ENCODE results near the gene EVI5.

DNA sequence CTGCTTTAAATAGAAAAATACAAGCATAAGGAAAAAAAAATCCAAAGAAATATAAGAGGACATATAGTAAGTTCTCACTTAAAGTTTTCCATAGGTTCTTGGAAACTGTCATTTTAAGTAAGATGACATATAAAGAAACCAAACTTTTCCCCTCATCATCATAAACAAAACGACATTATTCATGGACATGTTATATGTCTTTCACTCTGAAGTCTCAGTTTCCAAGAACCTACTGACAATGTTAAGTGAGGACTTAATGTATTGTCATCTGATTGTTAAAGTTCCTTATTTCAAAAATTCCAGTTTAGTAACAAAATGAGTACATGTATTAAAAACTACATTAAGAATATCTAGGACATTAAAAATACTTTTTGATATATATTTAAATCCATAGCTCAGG is 228.6 kb downstream of the EVI5 start:
- no peak for TF ChIP-seq YY1 (IDR thresholded peaks at IDR 0.05; ENCODE audit: insufficient read depth, insufficient read length)
- no peak for TF ChIP-seq ZNF274 (IDR thresholded peaks at IDR 0.05; ENCODE audit: low read depth, low read length)
